CD14-positive monocyte (primary cell): ENCODE data around the gene MAST2. TPM values are rescaled to one million over a fixed set of nuclear protein-coding genes. Genes with fewer than 3 reads are reported as not detected.

Source experiments
- DNase-seq, 3 donors: peaks; one replicate each; pipeline ENCODE4 v3.0.0-alpha.2; 2011 to 2022
- H2AFZ ChIP-seq: 2 replicates; pipeline ENCODE4 v1.6.0; 2012; ENCODE audit warnings: mild to moderate bottlenecking, low read depth, low read length, inconsistent platforms; ENCODE audit not compliant: insufficient read depth, poor library complexity, severe bottlenecking
- H3K27ac ChIP-seq, 2 donors: 1 replicate in 1 of 2; 2 replicates in 1 of 2; pipeline ENCODE4 v1.5.1; 2012 to 2013; ENCODE audit warnings: low read length in 2 of 2, control low read depth in 1 of 2, inconsistent platforms in 1 of 2, low read depth in 1 of 2, mild to moderate bottlenecking in 1 of 2
- H3K27me3 ChIP-seq, 2 donors: one replicate each; pipeline versions ENCODE4 v1.6.0 to v1.6.1; 2011 to 2013; ENCODE audit warnings: low read length in 2 of 2; ENCODE audit not compliant: control insufficient read depth in 2 of 2, insufficient read depth in 2 of 2
- H3K36me3 ChIP-seq, 2 donors: replicated peaks in 1 of 2; 1 replicate in 1 of 2; 2 replicates in 1 of 2; pipeline versions ENCODE4 v1.5.1 to v1.6.1; 2012 to 2013; ENCODE audit warnings: low read length in 2 of 2, control low read depth in 1 of 2, inconsistent platforms in 1 of 2, mild to moderate bottlenecking in 1 of 2; ENCODE audit not compliant: insufficient read depth in 2 of 2, control insufficient read depth in 1 of 2
- H3K4me1 ChIP-seq, 2 donors: 1 replicate in 1 of 2; 2 replicates in 1 of 2; pipeline versions ENCODE4 v1.5.1 to v1.6.1; 2012 to 2013; ENCODE audit warnings: low read length in 2 of 2, control low read depth in 1 of 2, inconsistent platforms in 1 of 2, mild to moderate bottlenecking in 1 of 2, moderate library complexity in 1 of 2; ENCODE audit not compliant: insufficient read depth in 2 of 2, control insufficient read depth in 1 of 2
- H3K4me2 ChIP-seq: replicated peaks from 2 replicates; pipeline ENCODE3; 2012; ENCODE audit warnings: low read length, moderate library complexity, mild to moderate bottlenecking; ENCODE audit not compliant: poor library complexity, severe bottlenecking; ENCODE audit errors: extremely low read depth
- H3K4me3 ChIP-seq, 3 experiments: fragments of 200-600 bp in 1 of 3; sonication (generic) in 1 of 3; replicated peaks in 1 of 3; 1 replicate in 2 of 3; 2 replicates in 1 of 3; pipeline ENCODE4 v1.5.1; 2011 to 2013; ENCODE audit warnings: low read length in 3 of 3, mild to moderate bottlenecking in 3 of 3, control low read depth in 2 of 3, low read depth in 2 of 3, inconsistent platforms in 1 of 3, moderate library complexity in 1 of 3
- H3K79me2 ChIP-seq: 2 replicates; pipeline ENCODE4 v1.6.0; 2012; ENCODE audit warnings: mild to moderate bottlenecking, control low read depth, inconsistent platforms, low read length, moderate library complexity; ENCODE audit not compliant: insufficient read depth
- H3K9ac ChIP-seq: 2 replicates; pipeline ENCODE4 v1.6.0; 2017; ENCODE audit warnings: low read length, mild to moderate bottlenecking; ENCODE audit not compliant: insufficient read depth, poor library complexity, severe bottlenecking
- H3K9me3 ChIP-seq, 2 donors: replicated peaks in 1 of 2; 1 replicate in 1 of 2; 2 replicates in 1 of 2; pipeline versions ENCODE4 v1.5.1 to v1.6.1; 2012 to 2013; ENCODE audit warnings: low read length in 2 of 2, control low read depth in 1 of 2; ENCODE audit not compliant: control insufficient read depth in 1 of 2, insufficient read depth in 1 of 2
- H4K20me1 ChIP-seq: 2 replicates; pipeline ENCODE4 v1.6.0; 2012; ENCODE audit warnings: mild to moderate bottlenecking, low read length, control low read depth, moderate library complexity; ENCODE audit not compliant: insufficient read depth
- H3K27ac Mint-ChIP-seq, 7 donors: one replicate each; pipeline ENCODE4 v1.8.0; 2020; ENCODE audit warnings: mild to moderate bottlenecking in 7 of 7, mixed read lengths in 7 of 7, moderate library complexity in 6 of 7, inconsistent platforms in 2 of 7
- H3K27me3 Mint-ChIP-seq, 3 donors: one replicate each; pipeline ENCODE4 v1.8.0; 2021 to 2022; ENCODE audit warnings: low read depth in 3 of 3, mild to moderate bottlenecking in 3 of 3, mixed read lengths in 3 of 3, moderate library complexity in 3 of 3, inconsistent platforms in 1 of 3
- H3K36me3 Mint-ChIP-seq, 2 donors: one replicate each; pipeline ENCODE4 v1.8.0; 2020; ENCODE audit warnings: mixed read lengths in 2 of 2, inconsistent platforms in 1 of 2, mild to moderate bottlenecking in 1 of 2
- H3K4me1 Mint-ChIP-seq: one replicate; pipeline ENCODE4 v1.8.0; 2020; ENCODE audit warnings: mild to moderate bottlenecking, mixed read lengths
- H3K4me3 Mint-ChIP-seq, 2 donors: one replicate each; pipeline ENCODE4 v1.8.0; 2020; ENCODE audit warnings: mild to moderate bottlenecking in 2 of 2, mixed read lengths in 2 of 2, moderate library complexity in 1 of 2
- H3K9me3 Mint-ChIP-seq, 7 donors: one replicate each; pipeline ENCODE4 v1.8.0; 2020 to 2022; ENCODE audit warnings: mixed read lengths in 7 of 7, mild to moderate bottlenecking in 6 of 7, moderate library complexity in 6 of 7, inconsistent platforms in 2 of 7
- WGBS: methylation state at CpG from one replicate; pipeline ENCODE4 v1.1.5; 2013; ENCODE audit warnings: missing lambda C conversion rate; ENCODE audit not compliant: insufficient coverage; 5-methylcytosine and 5-hydroxymethylcytosine counted together
- intact Hi-C, 2 donors: fragments of 100-400 bp; cut with micrococcal nuclease; formaldehyde crosslinking; loops; one replicate each; pipeline versions ENCODE4 v1.15.0 to v1.15.1; 2023
- polyA plus RNA-seq, 3 donors: library from polyadenylated mRNA; depleted of rRNA in 1 of 3; unstranded in 2 of 3; stranded (reverse) in 1 of 3; fragments of 300-500 nt in 2 of 3; fragments of >200 nt in 1 of 3; fragmentation: Illumina TruSeq in 2 of 3; gene quantifications; 1 replicate in 2 of 3; 2 replicates in 1 of 3; pipeline ENCODE4 v1.2.3, GENCODE V29; 2012 to 2021
- TF ChIP-seq, protein P1 (sequence below): fragments of 200-600 bp; IDR thresholded peaks from one replicate; pipeline ENCODE4 v1.8.0; 2022; ENCODE audit warnings: antibody characterized with exemption, mild to moderate bottlenecking

MAST2 gene
- polyA plus RNA-seq, 3 donors: 1.0 to 7.2 (median 2.5) TPM

DNA sequence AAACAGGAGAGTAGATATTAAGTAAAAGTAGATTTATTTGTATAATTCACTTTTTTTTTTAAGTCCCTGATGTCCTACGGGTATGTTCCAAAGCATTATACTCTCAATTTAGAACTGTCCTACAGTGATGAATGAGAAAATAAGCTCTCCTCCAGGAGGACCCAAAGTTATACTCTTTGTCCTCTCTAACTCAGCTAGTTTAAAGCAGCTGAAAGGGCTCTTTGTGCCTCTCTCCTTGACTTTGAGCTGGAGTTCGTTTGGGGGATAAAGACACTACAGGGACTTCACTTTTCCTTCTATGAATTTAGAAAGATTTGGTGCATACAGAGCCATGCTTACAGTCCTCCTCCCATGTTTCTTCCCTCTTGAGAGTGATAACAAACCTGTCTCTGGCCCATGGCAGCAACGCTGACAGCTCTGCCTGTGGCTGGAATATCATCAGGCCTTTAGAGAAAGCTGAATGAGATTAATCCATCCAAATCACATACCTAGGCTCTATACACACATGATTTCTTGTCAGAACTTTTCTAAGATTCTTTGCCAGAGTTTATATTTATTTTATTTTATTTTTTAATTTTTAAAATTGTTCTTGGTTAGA lies 194.7 kb downstream of the MAST2 start:
- H3K4me3 ChIP-seq: no peak overlapping the region
- peaks cover 22 to 25% of the 10 kb centered on the region in 2 donors for H3K4me1 ChIP-seq
- no peaks in the 10 kb centered on the region for H3K9me3 Mint-ChIP-seq
- DNase-seq: no peak
- no peaks in the 10 kb centered on the region for H3K79me2 ChIP-seq
- H3K4me2 ChIP-seq: no peak overlapping the region
- H3K27me3 Mint-ChIP-seq: no peaks in the 10 kb centered on the region
- H3K4me1 Mint-ChIP-seq: peaks cover 29% of the 10 kb centered on the region
- peaks cover 5 to 11% of the 10 kb centered on the region in 2 donors for H3K36me3 Mint-ChIP-seq
- H3K9ac ChIP-seq: no peak overlapping the region
- no peaks in the 10 kb centered on the region for H3K27me3 ChIP-seq
- H3K27ac Mint-ChIP-seq: peak overlapping the region in 1 of 7 donors; percentile 7
- WGBS: 100% methylated on average over 1 of the region's 3 CpGs
- intact Hi-C loops: no loop called here
- H3K36me3 ChIP-seq: no peaks in the 10 kb centered on the region
- TF ChIP-seq, protein P1, sequence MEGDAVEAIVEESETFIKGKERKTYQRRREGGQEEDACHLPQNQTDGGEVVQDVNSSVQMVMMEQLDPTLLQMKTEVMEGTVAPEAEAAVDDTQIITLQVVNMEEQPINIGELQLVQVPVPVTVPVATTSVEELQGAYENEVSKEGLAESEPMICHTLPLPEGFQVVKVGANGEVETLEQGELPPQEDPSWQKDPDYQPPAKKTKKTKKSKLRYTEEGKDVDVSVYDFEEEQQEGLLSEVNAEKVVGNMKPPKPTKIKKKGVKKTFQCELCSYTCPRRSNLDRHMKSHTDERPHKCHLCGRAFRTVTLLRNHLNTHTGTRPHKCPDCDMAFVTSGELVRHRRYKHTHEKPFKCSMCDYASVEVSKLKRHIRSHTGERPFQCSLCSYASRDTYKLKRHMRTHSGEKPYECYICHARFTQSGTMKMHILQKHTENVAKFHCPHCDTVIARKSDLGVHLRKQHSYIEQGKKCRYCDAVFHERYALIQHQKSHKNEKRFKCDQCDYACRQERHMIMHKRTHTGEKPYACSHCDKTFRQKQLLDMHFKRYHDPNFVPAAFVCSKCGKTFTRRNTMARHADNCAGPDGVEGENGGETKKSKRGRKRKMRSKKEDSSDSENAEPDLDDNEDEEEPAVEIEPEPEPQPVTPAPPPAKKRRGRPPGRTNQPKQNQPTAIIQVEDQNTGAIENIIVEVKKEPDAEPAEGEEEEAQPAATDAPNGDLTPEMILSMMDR: no peak
- no peak overlapping the region for H3K27ac ChIP-seq
- no peak overlapping the region for H2AFZ ChIP-seq
- H3K4me3 Mint-ChIP-seq: no peak overlapping the region
- H4K20me1 ChIP-seq: no peaks in the 10 kb centered on the region
- no peaks in the 10 kb centered on the region for H3K9me3 ChIP-seq

DNA sequence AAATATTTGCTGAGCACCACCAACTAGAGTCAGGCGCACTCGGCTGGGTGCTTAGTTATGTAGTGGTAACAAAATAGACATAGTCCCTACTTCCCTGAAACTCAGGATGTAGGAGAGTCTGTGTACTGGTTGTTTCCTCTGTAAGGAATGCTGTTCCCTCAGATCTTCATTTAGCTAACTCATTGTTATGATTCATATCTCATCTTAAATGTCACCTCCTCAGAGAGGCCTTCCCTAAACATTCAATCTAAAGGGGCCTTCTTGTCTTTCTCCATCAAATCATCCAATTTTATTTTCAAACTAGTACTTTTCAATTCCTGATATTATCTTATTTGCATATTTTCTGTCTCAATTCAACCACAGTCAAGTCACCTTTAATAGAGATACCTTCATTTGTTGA lies 196.1 kb downstream of the MAST2 start:
- Histone ChIP-seq H3K36me3 (no peaks in the 10 kb centered on the region), H4K20me1 (no peaks in the 10 kb centered on the region), H3K4me1 (peaks cover 32 to 38% of the 10 kb centered on the region in 2 donors), H2AFZ (no peak overlapping the region), H3K79me2 (no peaks in the 10 kb centered on the region), H3K9ac (no peak overlapping the region), H3K9me3 (no peaks in the 10 kb centered on the region), H3K27me3 (no peaks in the 10 kb centered on the region), H3K4me3 (no peak overlapping the region), H3K4me2 (no peak overlapping the region), H3K27ac (no peak overlapping the region)
- WGBS: no CpG with 5 or more reads among the region's 2 CpGs
- H3K4me1 Mint-ChIP-seq: peaks cover 43% of the 10 kb centered on the region
- peaks cover 5 to 11% of the 10 kb centered on the region in 2 donors for H3K36me3 Mint-ChIP-seq
- no peaks in the 10 kb centered on the region for H3K27me3 Mint-ChIP-seq
- TF ChIP-seq, protein P1: no peak
- H3K9me3 Mint-ChIP-seq: no peaks in the 10 kb centered on the region
- intact Hi-C loops: no loop called here
- DNase-seq: no peak
- no peak overlapping the region for H3K4me3 Mint-ChIP-seq
- H3K27ac Mint-ChIP-seq: no peak overlapping the region
